Measurements from ENCODE around the gene CEPT1.

Gene CEPT1

DNA sequence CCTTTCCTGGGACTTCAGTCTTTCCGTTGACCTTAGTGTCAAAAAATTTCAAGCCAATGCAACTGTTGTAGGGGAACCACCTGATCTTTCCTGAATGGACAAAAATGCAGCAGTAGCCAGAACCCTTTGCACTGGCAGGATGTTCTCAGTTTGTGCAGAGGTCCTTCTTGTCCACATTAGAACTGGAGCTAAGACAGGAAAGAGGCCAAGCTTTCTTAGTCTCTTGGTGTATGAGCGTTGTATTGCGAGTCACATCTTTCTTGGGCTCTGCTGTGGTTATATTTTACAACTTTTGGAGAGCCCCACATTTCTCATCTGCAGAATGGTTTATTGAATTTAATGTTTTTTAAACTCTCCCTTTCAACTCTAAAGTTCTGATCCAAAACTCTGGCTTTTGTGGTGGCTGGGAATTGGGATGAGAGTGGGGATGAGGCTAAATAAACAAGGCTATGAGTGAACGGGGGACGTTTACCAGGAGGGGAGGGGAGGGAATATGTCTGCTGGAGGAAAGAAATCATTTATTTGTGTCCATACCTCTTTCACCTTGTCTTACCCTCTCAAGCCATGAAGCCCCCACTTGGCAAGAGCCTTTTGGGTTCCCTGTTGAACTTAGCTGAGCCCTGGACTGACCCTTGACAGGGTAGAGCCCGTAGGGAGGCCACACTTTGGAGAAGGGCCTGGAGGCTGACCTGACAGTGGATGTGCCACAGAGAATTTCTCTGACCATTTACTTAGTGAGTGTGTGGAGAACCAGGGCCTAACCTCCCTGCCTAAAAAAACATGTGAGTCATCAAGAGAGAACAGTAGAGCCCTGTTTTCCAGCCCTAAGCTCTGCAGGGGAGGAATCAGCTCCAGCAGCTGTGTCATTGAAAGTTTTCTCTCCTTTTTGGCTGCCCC, 88.1 kb downstream of the CEPT1 start:
- peak; percentile 91 for DNase-seq (ENCODE audit: low read depth)

DNA sequence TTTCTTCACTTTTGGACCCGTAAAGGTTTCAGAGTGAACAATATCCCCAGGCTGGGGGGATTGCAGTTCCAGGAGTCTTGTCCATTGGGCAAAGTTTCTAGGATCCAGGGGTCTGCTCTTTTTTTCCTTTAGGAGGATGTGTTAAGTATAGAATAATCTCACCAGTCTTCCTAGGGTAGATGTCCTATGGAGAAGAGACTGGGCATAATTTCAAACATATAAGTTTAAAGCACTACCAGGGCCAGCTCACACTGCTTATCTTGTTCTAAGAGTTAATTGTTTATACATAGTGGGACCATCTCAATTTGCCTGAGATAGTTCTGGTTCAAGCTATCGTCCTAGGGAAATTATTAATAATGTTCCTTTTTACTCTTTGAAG, 88.7 kb downstream of the CEPT1 start:
- no peak for DNase-seq (ENCODE audit: low read depth)

GRCh38 chr1:111232134-111232533, 92.1 kb downstream of the CEPT1 start:
- no peak for DNase-seq (ENCODE audit: low read depth)

DNA sequence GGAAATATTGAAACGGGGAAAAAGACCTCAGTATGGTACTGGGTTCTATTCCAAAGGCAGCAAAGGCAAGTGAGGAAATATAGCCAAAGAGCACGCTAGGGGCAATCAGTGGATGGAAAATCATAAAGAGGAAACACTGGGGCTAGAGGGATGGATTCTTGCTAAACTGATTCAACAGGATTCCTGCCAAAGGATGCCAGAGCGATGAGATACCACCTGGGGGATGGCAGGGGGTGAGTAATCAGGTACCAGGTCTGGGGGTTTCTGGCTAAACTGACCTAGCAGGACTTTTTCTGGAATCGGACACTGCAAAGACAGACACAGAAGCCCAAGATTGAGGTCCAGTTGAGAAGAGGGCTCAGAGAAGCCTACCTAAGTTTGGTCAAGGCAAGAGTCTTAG, 94.2 kb downstream of the CEPT1 start:
- DNase-seq (ENCODE audit: low read depth): no peak

Measured in iris pigment epithelial cell (primary cell).